ENCODE data around the gene CXCL12. TPM values are rescaled to one million over a fixed set of nuclear protein-coding genes. Genes with fewer than 3 reads are reported as not detected.
A peak's percentile ranks its signal among the peaks of the same experiment; 100 is the strongest.

Gene CXCL12
- polyA plus RNA-seq, 1 of the 3 experiments (the other 2 are of a cell fraction): 4.7 TPM

- WGBS (ENCODE audit: low lambda C conversion rate): 52% methylated on average over 7 of the region's 7 CpGs
- CTCF ChIA-PET: interaction anchor here (0.8 to 10.4 kb wide), 4 partner anchors 17 to 725 kb away, joined by 3 to 142 read pairs (median 60); no protein-coding TSS in a partner anchor
- no peaks in the 10 kb centered on the region; a peak in 1 of 4 replicates for H3K4me1 ChIP-seq (ENCODE audit: control insufficient read depth in 1 of 2, insufficient read depth in 2 of 2, low read depth in 1 of 2, low read length in 1 of 2)
- no peak overlapping the region for H2AFZ ChIP-seq (ENCODE audit: low read depth)
- H3K9ac ChIP-seq: no peak overlapping the region
- no peaks in the 10 kb centered on the region for H3F3A ChIP-seq (replicated peaks; ENCODE audit: insufficient read depth)
- no peak overlapping the region for H3K4me3 ChIP-seq (ENCODE audit: low read depth in 2 of 2, low read length in 1 of 2)
- peaks cover 11% of the 10 kb centered on the region; the same call in 1 of the 2 replicates for H4K20me1 ChIP-seq (ENCODE audit: insufficient read depth)
- no peak overlapping the region for H3K27ac ChIP-seq (ENCODE audit: low read depth in 2 of 2, low read length in 1 of 2)
- DNase-seq: no peak
- H3K9me3 ChIP-seq: no peaks in the 10 kb centered on the region
- no peak overlapping the region for H3K4me2 ChIP-seq
- peaks cover 19% of the 10 kb centered on the region for H3K79me2 ChIP-seq (ENCODE audit: insufficient read depth)
- no peak for TF ChIP-seq TCF12 (IDR thresholded peaks at IDR 0.05)
- TF ChIP-seq TEAD4 (IDR thresholded peaks at IDR 0.05; ENCODE audit: borderline replicate concordance, insufficient read depth): no peak
- no peak for TF ChIP-seq CTCF (IDR thresholded peaks at IDR 0.05)
- no peak for TF ChIP-seq ZBTB33 (IDR thresholded peaks at IDR 0.05; ENCODE audit: borderline replicate concordance, low read depth)
- H3K9me2 ChIP-seq: no peaks in the 10 kb centered on the region
- H3K27me3 ChIP-seq (ENCODE audit: insufficient read depth): peaks cover 24% of the 10 kb centered on the region
- POLR2A ChIA-PET: no interaction called here
- H3K36me3 ChIP-seq (replicated peaks in 1 of 2; ENCODE audit: control insufficient read depth in 1 of 2, insufficient read depth in 2 of 2, low read length in 1 of 2): no peaks in the 10 kb centered on the region
These were observed 3.0 kb upstream of the CXCL12 start for GRCh38 chr10:44387853-44388251.

- no peaks in the 10 kb centered on the region for H3K36me3 ChIP-seq (replicated peaks in 1 of 2; ENCODE audit: control insufficient read depth in 1 of 2, insufficient read depth in 2 of 2, low read length in 1 of 2)
- peak overlapping the region; percentile 45; the same call in 1 of the 2 replicates for H3K4me2 ChIP-seq
- WGBS (ENCODE audit: low lambda C conversion rate): 3% methylated on average over 12 of the region's 35 CpGs
- peak; percentile 95 for DNase-seq
- POLR2A ChIA-PET: interaction anchor here (0.8 to 1.7 kb wide), 2 partner anchors 697 to 716 kb away, joined by 3 to 7 read pairs; no protein-coding TSS in a partner anchor
- H3K4me1 ChIP-seq (ENCODE audit: control insufficient read depth in 1 of 2, insufficient read depth in 2 of 2, low read depth in 1 of 2, low read length in 1 of 2): no peaks in the 10 kb centered on the region; a peak in 1 of 4 replicates
- H3K79me2 ChIP-seq (ENCODE audit: insufficient read depth): peaks cover 32% of the 10 kb centered on the region
- no peak overlapping the region for H3K27ac ChIP-seq (ENCODE audit: low read depth in 2 of 2, low read length in 1 of 2)
- peaks cover 22% of the 10 kb centered on the region for H4K20me1 ChIP-seq (ENCODE audit: insufficient read depth)
- no peaks in the 10 kb centered on the region for H3F3A ChIP-seq (replicated peaks; ENCODE audit: insufficient read depth)
- no peak overlapping the region for H3K9ac ChIP-seq
- CTCF ChIA-PET: interaction anchor here (0.6 to 10.4 kb wide), 36 partner anchors 9 to 727 kb away, joined by 3 to 142 read pairs (median 3); no protein-coding TSS in a partner anchor
- H3K4me3 ChIP-seq (ENCODE audit: low read depth in 2 of 2, low read length in 1 of 2): peak overlapping the region in 1 of 2 experiments; percentile 49; a peak in 1 of 4 replicates
- no peaks in the 10 kb centered on the region for H3K9me2 ChIP-seq
- H3K27me3 ChIP-seq (ENCODE audit: insufficient read depth): peaks cover 11% of the 10 kb centered on the region; the same call in 1 of the 2 replicates
- H2AFZ ChIP-seq (ENCODE audit: low read depth): no peak overlapping the region; the same call in 1 of the 2 replicates
- no peaks in the 10 kb centered on the region for H3K9me3 ChIP-seq
- TF ChIP-seq RCOR1 (IDR thresholded peaks at IDR 0.05; ENCODE audit: low read length) (no peak), SIN3A (IDR thresholded peaks at IDR 0.05; ENCODE audit: borderline replicate concordance, low read depth, low read length) (no peak), GABPA (IDR thresholded peaks at IDR 0.05; ENCODE audit: low read depth) (no peak), USF1 (IDR thresholded peaks at IDR 0.05; ENCODE audit: borderline replicate concordance, low read depth) (no peak), EZH2phosphoT487 (IDR thresholded peaks at IDR 0.05; ENCODE audit: borderline replicate concordance, low read depth) (no peak), CTCF (IDR thresholded peaks at IDR 0.05) (peak; percentile 79), PBX3 (IDR thresholded peaks at IDR 0.05) (no peak), RFX5 (IDR thresholded peaks at IDR 0.05; ENCODE audit: low read length) (no peak), ZBTB33 (IDR thresholded peaks at IDR 0.05; ENCODE audit: borderline replicate concordance, low read depth) (no peak), ELF1 (IDR thresholded peaks at IDR 0.05) (no peak), MXI1 (IDR thresholded peaks at IDR 0.05; ENCODE audit: low read depth, low read length) (no peak), EP300 (IDR thresholded peaks at IDR 0.05; ENCODE audit: borderline replicate concordance in 1 of 2, low read depth in 1 of 2, low read length in 1 of 2) (no peak), JUND (IDR thresholded peaks at IDR 0.05) (no peak), YY1 (IDR thresholded peaks at IDR 0.05; ENCODE audit: low read depth) (no peak)
These were observed 1.7 kb upstream of the CXCL12 start for GRCh38 chr10:44386546-44387052.
